Stimulated activated CD4-positive, alpha-beta T cell treated with anti-CD3 and anti-CD28 coated beads, Interleukin-12 subunit alpha, Interleukin-12 subunit beta, amount 100 ng/mL, for 24 hours (primary cell): ENCODE results near the gene ABLIM3.

ENCODE experiments used
- DNase-seq, 2 experiments: peaks; one replicate each; pipeline ENCODE4 v3.0.0-alpha.2; 2020; ENCODE audit warnings: low read depth in 2 of 2

Gene ABLIM3

DNA sequence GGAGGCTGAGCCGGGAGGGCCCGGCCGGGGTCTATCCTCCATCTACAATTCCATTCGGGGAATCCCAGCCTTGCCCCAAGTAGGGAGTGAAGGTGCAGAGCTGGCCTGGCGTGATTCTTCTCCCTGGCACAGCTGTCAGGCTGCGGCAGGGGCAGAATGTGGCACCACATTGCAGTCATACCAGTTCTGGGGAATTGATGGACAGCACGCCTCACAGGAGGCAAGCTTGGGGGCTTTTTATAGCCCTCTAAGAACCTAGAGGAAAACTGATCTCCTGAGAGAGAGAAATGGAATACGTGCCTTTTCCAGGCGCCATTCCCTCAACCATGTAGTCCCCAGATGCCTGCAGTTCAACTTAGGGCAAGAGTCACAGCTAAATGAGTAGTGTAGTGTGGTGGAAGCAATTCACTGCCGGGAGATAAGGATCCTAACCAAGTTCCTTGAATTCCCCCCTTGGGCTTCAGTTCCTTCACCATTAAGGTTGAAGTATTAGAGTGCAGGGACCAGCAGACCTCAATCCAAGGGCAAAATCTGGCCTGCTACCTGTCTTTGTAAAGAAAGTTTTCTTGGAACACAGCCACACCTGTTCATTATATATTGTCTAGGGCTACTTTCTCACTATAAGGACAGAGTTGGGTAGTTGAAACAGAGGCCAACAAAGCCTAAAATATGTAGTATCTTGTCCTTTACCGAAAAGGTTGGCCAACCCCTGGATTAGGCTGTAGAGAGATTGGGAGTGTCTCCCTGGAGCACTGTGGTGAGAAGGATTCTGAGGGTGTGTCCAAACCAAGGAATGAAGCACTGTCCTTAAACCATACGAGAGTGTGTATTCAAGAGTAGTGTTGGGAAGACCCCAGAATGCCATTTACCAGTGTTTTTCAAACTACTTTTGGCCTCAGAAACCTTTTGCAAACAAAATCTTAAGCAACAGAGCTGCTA, 141.0 kb downstream of the ABLIM3 start:
- no peak for DNase-seq

DNA sequence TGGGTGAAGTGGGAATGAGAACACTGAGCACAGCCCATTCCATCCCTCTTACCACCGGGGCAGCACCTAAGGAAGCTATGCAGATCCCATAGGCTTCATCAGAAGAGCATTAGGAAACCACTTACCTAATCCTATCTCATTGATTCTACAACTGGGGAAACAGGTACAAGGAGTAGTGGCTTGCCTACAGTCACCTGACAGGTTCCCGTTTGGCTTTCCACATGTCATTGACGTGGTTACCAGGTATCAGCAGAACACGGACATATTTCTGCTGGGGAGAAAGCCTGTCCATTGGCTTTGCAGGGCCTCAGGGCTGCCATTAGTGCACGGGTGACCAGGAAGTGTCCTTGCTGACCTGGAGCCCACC, 141.7 kb downstream of the ABLIM3 start:
- no peak for DNase-seq

DNA sequence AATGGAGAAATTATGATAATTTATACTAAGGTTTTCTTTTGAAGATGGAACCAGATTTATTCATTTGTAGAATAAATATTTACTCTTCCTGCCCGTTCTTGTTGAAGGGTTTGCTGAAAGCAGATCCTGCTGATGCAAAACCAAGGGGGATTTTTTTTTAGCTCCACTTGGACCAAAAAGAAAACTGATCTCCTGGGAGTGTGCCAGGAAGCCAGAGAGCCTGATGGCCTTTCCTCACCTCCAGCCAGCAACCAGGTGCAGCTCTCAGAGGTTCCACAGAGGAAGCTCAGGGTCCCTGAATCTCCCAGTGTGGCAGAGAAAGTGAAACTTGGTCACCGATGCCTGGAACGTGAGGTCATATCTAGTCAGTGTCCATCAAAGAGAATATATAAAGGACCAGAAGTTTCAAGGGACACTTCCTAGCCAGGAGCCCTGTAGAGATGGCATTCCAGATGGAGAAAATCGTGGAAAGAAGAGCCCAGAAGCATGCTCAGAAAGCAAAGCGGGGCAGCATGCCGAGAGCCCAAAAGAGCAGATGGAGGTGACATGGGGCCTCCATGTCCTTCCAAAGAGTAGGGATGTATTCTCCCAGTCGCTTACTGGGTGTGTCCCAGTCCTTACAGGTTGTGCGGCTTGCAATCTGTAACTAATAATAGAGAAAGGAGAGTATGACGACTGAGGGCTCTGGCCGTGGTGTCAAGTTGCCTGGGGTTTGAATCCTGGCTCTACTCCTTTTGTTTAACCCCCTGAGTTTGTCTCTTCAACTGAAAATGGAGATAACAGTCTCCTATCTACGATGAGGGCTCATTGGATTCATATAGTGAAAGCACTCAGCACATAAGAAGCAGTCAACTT, 142.6 kb downstream of the ABLIM3 start:
- DNase-seq, result no peak

DNA sequence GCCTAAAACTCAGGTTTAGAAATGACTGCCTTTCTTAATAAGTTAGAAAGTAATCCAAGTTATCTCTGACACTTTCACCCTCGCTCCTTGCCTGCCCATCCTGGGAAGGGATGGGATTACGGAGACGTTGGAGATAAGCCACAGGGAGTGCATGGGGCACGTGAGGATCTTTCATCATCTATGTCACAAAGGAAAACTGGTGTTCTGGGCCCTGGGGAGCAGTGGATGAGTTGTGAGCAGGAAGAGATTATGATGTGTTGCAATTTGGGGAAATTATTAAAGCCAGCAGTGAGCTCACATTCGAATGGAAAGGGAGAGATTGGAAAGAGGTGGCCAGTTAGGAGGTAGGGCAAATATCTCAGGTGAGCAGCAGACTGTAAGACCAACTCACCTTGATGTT, 143.2 kb downstream of the ABLIM3 start:
- DNase-seq, result no peak

DNA sequence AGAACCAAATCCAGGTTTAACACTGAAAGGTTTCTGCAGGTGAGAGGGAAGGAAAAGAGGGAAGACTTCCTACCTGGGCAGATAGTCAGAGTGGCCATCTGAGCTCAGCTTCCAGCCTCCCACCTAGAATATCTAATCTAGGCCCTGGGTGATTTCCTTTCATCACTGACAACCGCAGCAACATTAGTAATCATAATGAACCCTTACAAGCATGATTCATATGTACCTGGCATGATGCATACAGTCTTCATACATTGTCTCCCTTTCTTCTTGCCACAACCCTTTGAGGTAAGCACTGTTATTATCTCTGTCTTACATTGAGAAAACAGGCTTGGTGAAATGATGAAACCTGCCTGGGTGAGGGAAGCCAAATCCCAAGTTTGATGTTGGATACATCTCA, 143.9 kb downstream of the ABLIM3 start:
- DNase-seq, result no peak

DNA sequence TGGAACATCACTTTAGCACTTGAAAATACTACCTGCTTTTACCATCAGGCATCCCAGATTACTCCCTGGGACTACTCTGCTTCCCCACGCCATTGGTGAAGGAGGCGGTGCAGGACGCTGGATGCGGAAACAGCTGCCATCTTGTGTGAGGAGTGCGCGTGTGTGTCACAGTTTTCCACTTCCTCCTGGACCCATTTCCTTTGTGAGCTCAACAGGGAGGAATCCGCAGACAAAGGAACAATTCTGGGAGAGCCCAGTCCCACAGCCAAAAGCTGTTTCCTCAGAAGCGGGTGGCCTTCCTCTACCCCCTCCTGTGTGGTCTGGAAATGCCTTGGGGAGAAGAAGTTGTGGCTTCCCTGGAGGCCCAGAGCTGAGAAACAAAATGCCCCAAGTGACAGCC, 147.1 kb downstream of the ABLIM3 start:
- DNase-seq, result no peak

DNA sequence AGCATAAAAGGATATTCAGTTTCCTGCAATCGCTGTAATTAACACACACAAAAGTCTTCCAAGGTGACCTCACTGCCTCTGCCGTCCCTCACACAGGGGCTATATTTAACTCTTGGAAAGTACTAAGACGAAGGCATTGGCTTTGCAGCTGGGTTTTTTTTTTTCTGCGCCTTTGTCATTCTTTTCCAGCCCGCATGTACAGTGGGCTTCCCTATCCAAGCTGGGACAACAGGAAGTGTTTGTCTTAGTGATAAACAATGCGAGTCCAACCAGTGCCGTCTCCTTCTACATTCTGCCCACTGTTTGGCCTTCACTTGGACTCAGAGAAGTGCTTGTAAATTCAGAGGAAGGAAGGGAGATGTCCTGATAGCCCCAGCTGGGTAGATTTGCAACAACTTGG, 148.0 kb downstream of the ABLIM3 start:
- DNase-seq, result no peak

DNA sequence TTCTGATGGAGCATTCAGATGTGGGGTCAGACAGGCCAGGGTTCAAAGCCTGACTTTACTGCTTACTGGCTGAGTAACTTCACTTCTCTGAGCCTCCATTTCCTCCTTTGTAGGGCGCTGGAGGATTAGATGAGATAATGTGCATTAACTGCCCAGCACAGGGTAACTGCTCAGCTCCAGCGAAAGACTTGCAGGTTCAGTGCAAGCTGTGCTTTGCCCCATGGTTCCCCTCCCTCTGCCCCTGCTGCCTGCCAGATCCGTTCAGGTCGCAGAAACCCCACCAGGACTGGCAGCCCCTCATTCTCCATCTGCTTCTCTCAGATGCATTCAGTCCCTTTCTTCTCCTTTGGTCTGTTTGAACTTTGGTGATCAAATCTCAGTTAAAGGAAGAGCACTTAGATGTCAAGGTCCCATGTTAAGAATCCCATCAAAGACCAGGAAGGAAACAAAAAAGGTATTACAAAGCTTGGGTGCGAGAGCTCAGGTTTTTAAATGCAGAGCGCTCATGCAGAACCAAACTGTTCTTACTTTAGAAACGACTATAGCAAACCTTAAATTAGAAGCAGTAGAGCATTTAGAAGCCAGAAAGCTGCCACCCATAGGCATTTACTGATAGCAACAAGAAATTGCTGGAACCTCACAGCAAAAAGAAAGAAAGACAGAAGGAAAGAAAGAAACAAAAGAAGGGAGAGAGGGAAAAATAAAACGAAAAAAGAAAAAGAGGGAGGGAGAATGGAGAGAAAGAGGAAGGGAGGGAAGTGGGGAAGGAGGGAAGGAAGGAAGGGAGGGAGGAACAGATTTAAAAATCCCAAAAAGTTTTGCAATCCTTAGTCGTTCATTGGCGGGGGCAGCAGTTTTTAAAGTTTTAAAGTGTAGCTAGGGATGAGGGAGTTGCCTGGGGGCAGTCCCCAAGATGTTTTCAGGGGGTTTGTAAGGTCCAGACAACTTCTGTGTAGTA, 153.9 kb downstream of the ABLIM3 start:
- DNase-seq, result no peak

DNA sequence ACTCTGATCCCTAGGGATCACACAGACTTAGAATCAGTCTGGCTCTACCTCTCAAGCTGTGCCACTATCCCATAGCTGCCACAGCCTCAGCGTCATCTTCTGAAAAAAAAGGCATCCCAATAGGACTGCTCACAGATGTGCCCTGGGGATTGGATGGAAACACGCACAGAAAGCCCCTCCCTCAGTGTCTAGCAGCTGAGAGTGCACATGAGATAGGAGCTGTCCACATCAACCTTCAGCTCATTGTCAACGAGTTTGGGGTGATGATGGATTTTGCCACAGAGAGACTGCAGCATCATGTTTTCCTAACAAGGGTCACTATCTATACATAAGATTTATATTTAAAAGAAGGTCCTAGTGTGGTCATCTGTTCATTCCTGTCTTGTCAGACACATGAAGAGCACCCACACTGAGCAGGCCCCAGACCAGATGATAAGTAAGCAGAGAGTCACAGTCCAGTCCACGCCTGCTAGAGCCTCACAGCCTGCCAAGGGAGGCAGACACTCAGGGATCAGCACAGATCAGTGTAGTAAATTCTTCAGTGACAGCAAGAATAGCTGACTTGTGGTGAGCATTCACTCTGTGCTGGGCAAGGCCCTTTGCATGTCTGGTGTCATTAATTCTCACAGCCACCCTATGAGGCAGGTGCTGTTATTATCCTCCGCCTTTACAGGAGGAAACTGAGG, 156.2 kb downstream of the ABLIM3 start:
- DNase-seq, result no peak

DNA sequence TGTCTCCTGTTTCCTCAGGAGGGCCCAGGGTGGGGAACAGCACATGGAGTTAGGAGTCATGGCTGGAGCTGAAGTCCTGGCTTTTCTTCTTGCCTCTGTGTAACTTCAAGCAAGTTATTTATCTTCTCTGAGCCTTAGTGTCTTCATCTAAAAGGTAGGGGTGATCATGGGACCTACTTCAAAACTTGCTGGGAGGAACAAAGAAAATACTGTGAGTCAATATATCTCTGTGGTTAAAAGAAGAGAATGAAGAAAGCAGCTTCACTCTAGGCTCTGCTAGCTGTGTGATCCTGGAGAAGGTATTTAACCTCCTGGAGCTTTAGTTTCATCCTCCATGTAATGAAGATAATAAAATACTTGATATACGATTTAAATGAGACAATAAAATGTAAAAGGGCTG, 156.9 kb downstream of the ABLIM3 start:
- no peak for DNase-seq

DNA sequence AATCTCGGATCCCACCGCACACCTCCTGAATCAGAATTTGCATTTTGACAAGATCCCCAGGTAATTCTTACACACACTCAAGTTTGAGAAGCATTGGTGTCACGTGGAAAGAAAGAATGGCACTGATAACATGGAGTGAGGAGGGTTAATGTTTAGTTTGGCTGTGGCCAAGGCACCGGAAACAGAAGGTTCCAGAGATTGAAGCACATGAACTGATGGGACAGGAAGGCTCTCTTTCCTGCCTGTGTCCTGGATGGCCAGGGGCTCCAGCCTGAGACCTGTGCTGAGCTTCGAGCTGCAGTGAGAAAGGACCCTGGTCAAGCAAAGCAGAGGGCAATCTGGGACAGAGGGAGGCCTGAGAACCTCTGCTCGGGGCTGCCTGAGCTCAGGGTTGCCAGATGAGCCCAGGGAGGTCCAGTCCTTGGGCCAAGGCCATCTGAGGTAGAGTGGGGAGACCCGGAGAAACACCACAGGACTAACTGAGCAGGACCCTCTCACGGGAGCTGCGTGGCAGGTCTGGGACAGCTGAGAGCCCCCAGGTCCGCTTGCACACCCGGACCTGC, 157.6 kb downstream of the ABLIM3 start:
- no peak for DNase-seq

DNA sequence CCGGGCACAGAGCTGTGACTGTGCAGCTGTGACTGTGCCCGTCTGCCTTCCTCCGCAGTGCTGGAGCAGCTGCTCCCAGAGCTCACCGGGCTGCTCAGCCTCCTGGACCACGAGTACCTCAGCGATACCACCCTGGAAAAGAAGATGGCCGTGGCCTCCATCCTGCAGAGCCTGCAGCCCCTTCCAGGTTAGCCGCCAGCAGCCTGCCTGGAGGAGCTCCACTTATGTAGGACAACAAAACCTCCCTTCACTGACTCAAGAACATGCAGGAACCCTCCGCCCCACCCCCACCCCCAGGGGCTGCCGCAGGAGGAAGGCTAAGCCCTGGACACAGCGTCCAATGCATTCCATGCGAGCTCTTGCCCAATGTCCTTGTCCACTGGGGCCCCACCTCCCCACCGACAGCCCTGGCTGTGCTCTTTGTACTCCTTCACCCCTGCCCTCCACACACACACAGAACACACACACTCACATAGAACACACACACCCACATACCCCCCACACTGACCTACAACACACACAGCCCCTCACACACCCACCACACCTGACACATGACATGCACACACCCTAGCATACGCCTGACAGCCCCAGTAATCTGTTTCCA, 158.3 kb downstream of the ABLIM3 start:
- DNase-seq, result no peak

DNA sequence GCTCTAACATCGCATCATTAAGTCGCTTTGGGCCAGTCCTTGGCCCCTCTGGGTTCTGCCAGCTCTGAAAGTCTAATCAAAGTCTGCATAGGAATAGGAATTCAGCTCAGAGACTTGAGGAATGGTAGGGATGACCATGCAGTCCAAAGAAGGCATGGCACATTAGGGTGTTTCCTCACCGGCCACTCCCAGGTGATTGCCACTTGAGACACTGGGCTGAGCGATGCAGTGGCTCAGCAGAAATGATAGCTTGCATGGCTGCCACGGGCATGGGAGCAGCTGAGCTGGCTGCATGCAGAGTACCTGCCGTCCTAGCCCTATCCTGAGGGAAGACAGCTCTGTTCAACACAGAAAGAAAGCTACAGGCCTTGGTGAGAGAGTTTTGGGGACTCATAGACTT, 159.1 kb downstream of the ABLIM3 start:
- no peak for DNase-seq

DNA sequence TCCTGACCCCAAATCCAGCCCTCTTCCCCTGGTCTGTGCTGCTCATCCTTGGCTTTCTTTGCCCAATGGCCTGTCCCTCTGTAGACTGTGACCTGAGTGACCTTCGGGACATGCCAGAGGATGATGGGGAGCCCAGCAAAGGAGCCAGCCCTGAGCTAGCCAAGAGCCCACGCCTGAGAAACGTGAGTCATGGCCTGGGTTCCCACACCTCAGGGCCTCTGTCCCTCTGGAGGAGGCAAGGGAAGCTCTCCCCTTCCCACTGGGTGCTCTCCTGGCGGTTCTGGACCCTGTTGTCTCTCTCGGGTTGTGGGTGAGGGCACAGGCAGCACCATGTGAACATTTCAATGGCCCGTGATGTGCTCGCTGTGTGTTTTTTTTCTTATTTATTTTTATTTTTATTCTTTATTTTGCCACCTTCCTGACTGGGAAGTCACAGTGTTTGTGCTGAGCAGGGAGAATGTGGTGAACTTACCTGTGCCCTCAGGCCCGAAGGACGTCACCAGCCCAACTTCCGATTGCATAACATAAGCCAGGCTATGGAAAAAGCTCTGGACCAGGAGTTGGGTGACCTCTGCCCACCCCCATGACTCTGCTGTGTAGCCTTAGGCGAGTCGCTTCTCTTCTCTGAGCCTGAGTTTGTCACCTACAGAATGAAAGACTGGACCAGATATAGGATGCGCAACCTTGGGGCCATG, 159.9 kb downstream of the ABLIM3 start:
- no peak for DNase-seq

DNA sequence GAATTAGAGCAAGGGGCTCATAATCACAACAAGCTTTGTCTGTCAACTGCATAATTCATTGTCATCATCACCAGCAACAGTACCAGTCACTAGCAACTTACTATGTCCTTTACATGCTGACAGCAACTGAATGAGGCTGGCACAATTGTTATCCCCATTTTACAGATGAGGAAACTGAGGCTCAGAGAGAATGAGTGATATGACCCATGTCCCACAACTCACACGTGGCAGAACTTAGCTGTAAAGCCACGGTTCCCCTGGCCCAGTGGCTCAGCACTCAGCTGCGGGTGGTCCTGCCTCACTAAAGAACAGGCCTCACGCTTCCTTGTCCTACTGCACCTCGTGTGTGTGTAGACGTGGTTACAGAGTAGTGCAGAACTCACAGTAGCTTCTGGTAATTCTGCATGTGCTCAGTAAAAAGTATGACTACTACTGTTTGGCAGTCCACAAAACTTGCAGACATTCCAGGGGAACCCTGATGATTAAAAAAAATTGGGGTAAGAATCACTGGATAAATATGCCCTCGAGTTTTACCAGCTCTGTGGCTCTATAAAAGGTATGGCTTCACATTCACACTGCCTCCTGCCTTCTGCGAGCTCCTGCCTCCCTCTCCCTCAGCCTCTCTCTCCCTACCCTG, 160.6 kb downstream of the ABLIM3 start:
- no peak for DNase-seq

DNA sequence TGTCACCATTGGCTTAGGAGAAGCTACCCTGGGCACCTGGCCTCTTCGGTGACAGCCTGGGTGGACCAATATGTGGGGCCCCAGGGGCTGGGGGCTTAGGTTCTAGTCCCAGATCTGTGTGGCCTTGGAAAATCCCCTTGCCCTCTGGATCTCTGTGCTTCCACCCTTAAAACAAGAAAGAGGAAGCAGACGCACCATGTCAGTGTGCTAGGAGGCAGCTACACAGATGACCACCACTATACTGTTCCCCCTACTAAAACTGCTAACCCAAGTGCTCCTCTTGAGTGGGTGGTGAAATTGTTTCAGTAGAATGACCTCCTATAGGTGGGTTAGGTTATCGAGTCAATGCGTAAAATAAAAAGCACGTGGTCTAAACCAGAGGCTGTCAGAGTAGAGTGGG, 161.3 kb downstream of the ABLIM3 start:
- DNase-seq, result no peak

DNA sequence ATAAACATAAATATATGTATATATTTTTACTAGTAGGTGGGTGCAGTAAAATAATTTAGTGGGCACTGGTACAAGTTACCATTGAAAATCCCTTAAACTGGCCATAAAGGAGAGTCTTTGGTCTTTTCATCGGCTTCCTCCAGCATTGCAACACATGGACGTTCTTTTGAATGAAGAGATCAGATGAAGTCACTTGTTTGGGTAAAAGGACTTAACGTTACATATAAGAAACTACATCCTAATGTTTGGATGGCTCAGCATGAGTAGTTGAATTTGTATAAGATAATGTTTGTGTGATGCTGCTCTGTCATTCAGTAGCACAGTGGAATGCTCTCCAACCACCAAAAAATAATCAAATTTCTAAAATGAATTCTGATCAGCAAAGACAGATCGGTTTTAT, 161.9 kb downstream of the ABLIM3 start:
- no peak for DNase-seq

DNA sequence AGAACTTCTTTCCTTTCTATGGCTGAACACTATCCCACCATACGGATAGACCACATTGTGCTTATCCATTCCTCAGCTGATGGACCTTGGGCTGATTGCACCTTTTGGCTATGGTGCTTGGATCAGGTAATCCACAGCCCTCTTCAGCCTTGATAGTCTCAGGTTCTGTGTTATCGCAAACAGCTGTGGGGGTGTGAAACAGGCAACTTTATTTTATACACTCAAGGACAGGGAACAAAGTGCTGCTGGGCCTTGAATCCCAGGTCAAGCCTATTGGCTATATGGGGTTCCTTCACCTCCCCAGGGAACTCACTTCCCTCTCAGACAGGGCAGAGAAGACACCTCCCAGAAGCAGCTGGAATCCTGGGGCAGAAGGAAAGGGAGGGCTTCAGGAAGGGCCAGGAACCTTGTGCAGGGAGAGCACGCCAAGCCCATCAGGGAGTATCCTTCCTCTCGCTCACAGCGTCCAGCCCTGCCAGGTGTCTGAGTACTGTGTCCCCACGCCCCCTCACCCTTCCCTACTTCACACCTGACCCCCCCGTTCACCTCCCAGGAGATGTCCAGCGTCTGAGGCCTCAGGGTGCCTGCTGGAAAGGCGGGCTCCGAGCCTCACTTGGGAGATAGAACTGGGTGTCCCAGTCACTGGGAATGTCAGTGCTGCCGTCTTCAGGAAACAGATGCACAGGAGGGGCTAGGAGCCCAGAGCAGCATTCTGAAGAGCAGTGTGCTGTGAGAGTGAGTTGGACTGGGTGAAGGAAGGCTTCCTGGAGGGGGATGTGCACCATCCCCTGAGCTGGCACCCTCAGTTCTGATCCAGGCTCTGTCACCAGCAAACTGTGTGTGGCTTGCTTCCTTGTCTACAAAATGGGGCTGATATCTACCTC, 163.1 kb downstream of the ABLIM3 start:
- no peak for DNase-seq
